Inflammatory macrophage treated with lipopolysaccharide for 1 hour (primary cell): ENCODE measurements around the gene ATP5MC2.
"Not testable (repeated sequence)": the region's sequence is repeated elsewhere in the genome, so short reads cannot be mapped to it uniquely, and the experiment has no call there.

Source experiments
- DNase-seq, 2 donors: peaks; one replicate each; pipeline ENCODE4 v3.0.0-alpha.2; 2020 to 2022

ATP5MC2 gene

GRCh38 chr12:53644133-53644532 lies 31.8 kb downstream of the ATP5MC2 start:
- DNase-seq: no peak

GRCh38 chr12:53643232-53643979 lies 32.5 kb downstream of the ATP5MC2 start:
- DNase-seq: no peak

- DNase-seq: no peak
These were observed 37.8 kb downstream of the ATP5MC2 start for GRCh38 chr12:53638057-53638456.

- no peak for DNase-seq
These were observed 39.2 kb downstream of the ATP5MC2 start for GRCh38 chr12:53636641-53637040.

- DNase-seq: not testable (repeated sequence)
These were observed 40.2 kb downstream of the ATP5MC2 start for GRCh38 chr12:53635708-53636107.

- DNase-seq: no peak
These were observed 44.2 kb downstream of the ATP5MC2 start for GRCh38 chr12:53631721-53632120.

GRCh38 chr12:53627919-53628318 lies 48.0 kb downstream of the ATP5MC2 start:
- no peak for DNase-seq

- DNase-seq: no peak
These were observed 49.1 kb downstream of the ATP5MC2 start for GRCh38 chr12:53626702-53627169.

GRCh38 chr12:53625946-53626701 lies 49.8 kb downstream of the ATP5MC2 start, which contains the start of gene ATF7:
ATF7 (minus strand) TSS chr12:53626382; CDS start chr12:53601000, 25,382 bp downstream.
- DNase-seq: peak; percentile 96 to 100

GRCh38 chr12:53625373-53625945 lies 50.4 kb downstream of the ATP5MC2 start:
- no peak for DNase-seq

- DNase-seq: no peak
These were observed 50.9 kb downstream of the ATP5MC2 start for GRCh38 chr12:53624956-53625355.

GRCh38 chr12:53624458-53624857 lies 51.4 kb downstream of the ATP5MC2 start:
- DNase-seq: no peak

GRCh38 chr12:53623548-53624385 lies 52.1 kb downstream of the ATP5MC2 start:
- DNase-seq: no peak

- DNase-seq: no peak
These were observed 53.2 kb downstream of the ATP5MC2 start for GRCh38 chr12:53622724-53623123.

- peak; percentile 51 to 54 for DNase-seq
These were observed 57.6 kb downstream of the ATP5MC2 start for GRCh38 chr12:53618275-53618674.

- no peak for DNase-seq
These were observed 58.2 kb downstream of the ATP5MC2 start for GRCh38 chr12:53617700-53618099.

- DNase-seq: no peak
These were observed 58.9 kb downstream of the ATP5MC2 start for GRCh38 chr12:53616950-53617349.
